Chondrocyte (in vitro differentiated cells): ENCODE results near the gene TMOD3. TPM values are rescaled to one million over a fixed set of nuclear protein-coding genes. Genes with fewer than 3 reads are reported as not detected.

Source experiments
- DNase-seq: peaks from one replicate; pipeline ENCODE4 v3.0.0; 2021; ENCODE audit warnings: mixed read lengths, low spot score
- H3K27ac Mint-ChIP-seq: one replicate; pipeline ENCODE4 v1.8.0; 2021; ENCODE audit warnings: mild to moderate bottlenecking, moderate library complexity, mixed read lengths; ENCODE audit not compliant: unreplicated experiment
- H3K27me3 Mint-ChIP-seq: 2 replicates; pipeline ENCODE4 v1.8.0; 2021; ENCODE audit warnings: low read depth, mixed read lengths
- H3K36me3 Mint-ChIP-seq: 2 replicates; pipeline ENCODE4 v1.8.0; 2021; ENCODE audit warnings: low read depth, mixed read lengths
- H3K4me1 Mint-ChIP-seq: 2 replicates; pipeline ENCODE4 v1.8.0; 2021; ENCODE audit warnings: low read depth, mild to moderate bottlenecking, mixed read lengths
- H3K4me3 Mint-ChIP-seq: one replicate; pipeline ENCODE4 v1.8.0; 2021; ENCODE audit warnings: mild to moderate bottlenecking, moderate library complexity, mixed read lengths; ENCODE audit not compliant: unreplicated experiment
- H3K9me3 Mint-ChIP-seq: 2 replicates; pipeline ENCODE4 v1.8.0; 2021; ENCODE audit warnings: low read depth, mixed read lengths
- total RNA-seq: library from RNA; stranded (reverse); gene quantifications from 3 replicates; pipeline ENCODE4 v1.2.1, GENCODE V29; 2021
- TF ChIP-seq, protein P1 (sequence below): fragments of 200-600 bp; sonication (generic); IDR thresholded peaks from 2 replicates; pipeline ENCODE4 v1.5.0; 2021; ENCODE audit warnings: antibody characterized with exemption, mild to moderate bottlenecking, moderate library complexity

The TMOD3 gene
- total RNA-seq, 1 donor from 2014 or later = 44.3 TPM

DNA sequence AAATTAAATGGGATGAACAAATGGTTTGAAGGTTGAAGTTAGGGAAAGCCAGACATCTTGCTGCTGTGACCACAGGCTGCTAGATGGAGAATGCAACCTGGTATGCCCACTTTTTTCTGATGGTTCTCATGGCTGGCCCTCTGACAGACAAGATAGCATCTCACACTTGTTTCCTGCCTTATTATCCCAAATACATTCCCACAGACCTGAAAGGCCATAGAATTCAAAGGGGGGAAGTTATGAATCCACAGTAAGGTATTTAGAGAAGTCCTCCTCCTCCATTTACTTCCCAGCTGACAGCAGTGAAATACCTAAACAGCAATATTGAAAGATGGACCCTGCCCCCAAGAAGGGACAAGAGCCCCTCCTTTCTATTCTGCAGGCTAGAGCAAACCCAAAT lies 109.8 kb downstream of the TMOD3 start:
- peaks cover 17% of the 10 kb centered on the region for H3K36me3 Mint-ChIP-seq

DNA sequence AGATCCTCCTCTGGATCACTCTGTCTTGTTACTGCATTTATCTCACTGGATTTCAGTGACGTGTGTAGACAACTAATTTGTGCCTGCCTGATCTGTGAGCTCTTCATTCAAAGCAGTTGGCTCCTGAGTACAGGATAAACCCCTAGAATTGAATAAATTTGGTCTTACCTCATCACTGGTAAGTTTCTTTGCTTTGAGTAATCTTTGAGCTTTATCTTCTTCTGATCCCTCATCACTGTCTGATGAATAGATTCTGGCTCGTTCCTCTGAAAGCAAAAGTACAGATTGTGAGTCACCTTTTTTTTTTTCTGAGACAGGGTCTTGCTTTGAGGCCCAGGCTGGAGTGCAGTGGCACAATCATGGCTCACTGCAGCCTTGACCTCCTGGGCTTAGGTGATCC lies 117.7 kb downstream of the TMOD3 start:
- Mint-ChIP-seq H3K27me3 (no peaks in the 10 kb centered on the region), H3K36me3 (peaks cover 36% of the 10 kb centered on the region), H3K4me3 (no peak overlapping the region), H3K4me1 (no peaks in the 10 kb centered on the region), H3K27ac (no peak overlapping the region), H3K9me3 (no peaks in the 10 kb centered on the region)
- TF ChIP-seq, protein P1, sequence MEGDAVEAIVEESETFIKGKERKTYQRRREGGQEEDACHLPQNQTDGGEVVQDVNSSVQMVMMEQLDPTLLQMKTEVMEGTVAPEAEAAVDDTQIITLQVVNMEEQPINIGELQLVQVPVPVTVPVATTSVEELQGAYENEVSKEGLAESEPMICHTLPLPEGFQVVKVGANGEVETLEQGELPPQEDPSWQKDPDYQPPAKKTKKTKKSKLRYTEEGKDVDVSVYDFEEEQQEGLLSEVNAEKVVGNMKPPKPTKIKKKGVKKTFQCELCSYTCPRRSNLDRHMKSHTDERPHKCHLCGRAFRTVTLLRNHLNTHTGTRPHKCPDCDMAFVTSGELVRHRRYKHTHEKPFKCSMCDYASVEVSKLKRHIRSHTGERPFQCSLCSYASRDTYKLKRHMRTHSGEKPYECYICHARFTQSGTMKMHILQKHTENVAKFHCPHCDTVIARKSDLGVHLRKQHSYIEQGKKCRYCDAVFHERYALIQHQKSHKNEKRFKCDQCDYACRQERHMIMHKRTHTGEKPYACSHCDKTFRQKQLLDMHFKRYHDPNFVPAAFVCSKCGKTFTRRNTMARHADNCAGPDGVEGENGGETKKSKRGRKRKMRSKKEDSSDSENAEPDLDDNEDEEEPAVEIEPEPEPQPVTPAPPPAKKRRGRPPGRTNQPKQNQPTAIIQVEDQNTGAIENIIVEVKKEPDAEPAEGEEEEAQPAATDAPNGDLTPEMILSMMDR = no peak
- no peak for DNase-seq

More for the DNA sequence above, 109.8 kb downstream of the TMOD3 start:
- no peaks in the 10 kb centered on the region for H3K4me1 Mint-ChIP-seq
- TF ChIP-seq, protein P1 = no peak
- DNase-seq = no peak
- no peak overlapping the region for H3K4me3 Mint-ChIP-seq
- H3K27me3 Mint-ChIP-seq = no peaks in the 10 kb centered on the region
- H3K9me3 Mint-ChIP-seq = no peaks in the 10 kb centered on the region
- no peak overlapping the region for H3K27ac Mint-ChIP-seq

DNA sequence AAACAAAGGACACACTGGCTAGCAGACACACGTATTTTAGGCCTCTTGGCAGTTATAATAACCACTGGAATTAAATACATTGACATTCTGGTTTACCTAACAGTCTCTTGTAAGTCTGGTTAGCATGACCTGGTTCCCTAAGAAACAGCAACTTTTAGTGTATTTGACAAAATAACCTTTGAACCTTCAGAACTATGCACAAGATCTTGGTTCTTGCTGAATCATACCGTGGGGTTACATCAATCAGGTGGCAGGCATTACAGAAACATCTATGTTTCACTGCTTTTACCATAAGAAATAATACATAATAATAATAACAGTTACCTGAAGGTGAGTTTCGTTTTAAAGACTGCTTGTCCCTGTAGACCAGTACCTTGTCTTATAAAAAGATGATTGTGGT lies 123.4 kb downstream of the TMOD3 start:
- no peak for DNase-seq
- Mint-ChIP-seq H3K9me3 (no peaks in the 10 kb centered on the region), H3K27ac (no peak overlapping the region), H3K36me3 (peaks cover 35% of the 10 kb centered on the region), H3K4me1 (no peaks in the 10 kb centered on the region), H3K4me3 (no peak overlapping the region), H3K27me3 (no peaks in the 10 kb centered on the region)
- TF ChIP-seq, protein P1 = no peak

DNA sequence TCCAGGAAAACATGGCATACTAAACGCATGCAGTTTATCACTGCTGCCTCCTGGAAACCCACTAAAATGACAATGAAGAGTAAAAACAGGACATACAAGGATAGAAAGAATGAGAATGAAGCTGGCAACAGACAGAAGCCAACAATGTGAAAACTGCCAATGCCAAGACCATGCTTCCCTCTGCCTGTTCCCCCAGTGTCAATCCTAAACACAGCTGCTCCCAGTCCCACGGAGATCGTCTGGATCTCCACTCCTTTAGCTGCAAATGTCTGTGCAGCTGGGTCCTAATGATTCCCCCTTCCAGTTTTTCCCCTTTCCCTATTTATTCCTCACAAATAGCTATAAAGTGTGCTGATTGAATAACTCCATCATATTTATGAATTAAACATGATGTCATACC lies 126.1 kb downstream of the TMOD3 start:
- Mint-ChIP-seq H3K9me3 (no peaks in the 10 kb centered on the region), H3K4me3 (no peak overlapping the region), H3K27me3 (no peaks in the 10 kb centered on the region), H3K27ac (no peak overlapping the region), H3K4me1 (no peaks in the 10 kb centered on the region), H3K36me3 (peaks cover 41% of the 10 kb centered on the region)
- no peak for DNase-seq
- TF ChIP-seq, protein P1 = no peak

Other genes with a start within 250 kb of the TMOD3 start
- gene DMXL2, start 206.9 kb upstream of the TMOD3 start, total RNA-seq = 20.0 to 25.0 TPM (median 20.7 TPM) in 3 replicates
- gene SCG3, start 148.2 kb upstream of the TMOD3 start, total RNA-seq = not detected in 3 replicates
- gene LYSMD2, start 92.0 kb upstream of the TMOD3 start, total RNA-seq = 1.5 to 2.7 TPM (median 2.6 TPM) in 3 replicates
- gene TMOD2, start 78.1 kb upstream of the TMOD3 start, total RNA-seq = 5.7 to 7.8 TPM (median 6.7 TPM) in 3 replicates
- gene LEO1, start 142.1 kb downstream of the TMOD3 start, total RNA-seq = 17.5 to 24.0 TPM (median 17.7 TPM) in 3 replicates
- 45.2 to 60.1 TPM (median 59.0 TPM) in 3 replicates for gene MAPK6, start 189.6 kb downstream of the TMOD3 start, total RNA-seq